ENCODE results near the gene DENND4A.
A peak's percentile ranks its signal among the peaks of the same experiment; 100 is the strongest.

Gene DENND4A

GRCh38 chr15:65833501-65834205, 41.6 kb upstream of the DENND4A start:
- no peaks in the 10 kb centered on the region for H3K9me3 ChIP-seq (ENCODE audit: control insufficient read depth in 1 of 2, low read length in 2 of 2)
- H3K4me1 ChIP-seq (ENCODE audit: control insufficient read depth in 1 of 2, insufficient read depth in 2 of 2, low read length in 2 of 2) = peaks cover 30% of the 10 kb centered on the region in 2 donors
- peak overlapping the region; percentile 88 for H3K27ac ChIP-seq (ENCODE audit: low read depth, low read length)
- H3K27me3 ChIP-seq (ENCODE audit: control insufficient read depth in 1 of 2, insufficient read depth in 2 of 2, low read length in 2 of 2) = no peaks in the 10 kb centered on the region
- peak overlapping the region in 1 of 2 donors; percentile 57 for H3K9ac ChIP-seq (ENCODE audit: low read depth in 1 of 2, low read length in 2 of 2)
- no peaks in the 10 kb centered on the region for H3K36me3 ChIP-seq (ENCODE audit: control insufficient read depth in 1 of 2, insufficient read depth in 2 of 2, low read length in 2 of 2)
- peak overlapping the region in 1 of 2 donors; percentile 54 for H3K4me3 ChIP-seq (ENCODE audit: low read depth in 1 of 2, low read length in 2 of 2)

GRCh38 chr15:65832549-65833364, 40.7 kb upstream of the DENND4A start:
- no peaks in the 10 kb centered on the region for H3K27me3 ChIP-seq (ENCODE audit: control insufficient read depth in 1 of 2, insufficient read depth in 2 of 2, low read length in 2 of 2)
- H3K4me1 ChIP-seq (ENCODE audit: control insufficient read depth in 1 of 2, insufficient read depth in 2 of 2, low read length in 2 of 2) = peaks cover 30% of the 10 kb centered on the region in 2 donors
- no peaks in the 10 kb centered on the region for H3K36me3 ChIP-seq (ENCODE audit: control insufficient read depth in 1 of 2, insufficient read depth in 2 of 2, low read length in 2 of 2)
- H3K27ac ChIP-seq (ENCODE audit: low read depth, low read length) = peak overlapping the region; percentile 88
- H3K9ac ChIP-seq (ENCODE audit: low read depth in 1 of 2, low read length in 2 of 2) = peak overlapping the region; percentile 34 to 57
- no peaks in the 10 kb centered on the region for H3K9me3 ChIP-seq (ENCODE audit: control insufficient read depth in 1 of 2, low read length in 2 of 2)
- peak overlapping the region; percentile 53 to 54 for H3K4me3 ChIP-seq (ENCODE audit: low read depth in 1 of 2, low read length in 2 of 2)

- no peak overlapping the region for H3K27ac ChIP-seq (ENCODE audit: low read depth, low read length)
- H3K27me3 ChIP-seq (ENCODE audit: control insufficient read depth in 1 of 2, insufficient read depth in 2 of 2, low read length in 2 of 2) = no peaks in the 10 kb centered on the region
- H3K36me3 ChIP-seq (ENCODE audit: control insufficient read depth in 1 of 2, insufficient read depth in 2 of 2, low read length in 2 of 2) = no peaks in the 10 kb centered on the region
- H3K4me1 ChIP-seq (ENCODE audit: control insufficient read depth in 1 of 2, insufficient read depth in 2 of 2, low read length in 2 of 2) = peaks cover 26 to 29% of the 10 kb centered on the region in 2 donors
- no peak overlapping the region for H3K9ac ChIP-seq (ENCODE audit: low read depth in 1 of 2, low read length in 2 of 2)
- H3K9me3 ChIP-seq (ENCODE audit: control insufficient read depth in 1 of 2, low read length in 2 of 2) = no peaks in the 10 kb centered on the region
- no peak overlapping the region for H3K4me3 ChIP-seq (ENCODE audit: low read depth in 1 of 2, low read length in 2 of 2)
Observed at GRCh38 chr15:65829130-65829764, 37.2 kb upstream of the DENND4A start.

GRCh38 chr15:65828585-65828984, 36.5 kb upstream of the DENND4A start:
- H3K9ac ChIP-seq (ENCODE audit: low read depth in 1 of 2, low read length in 2 of 2) = no peak overlapping the region
- no peaks in the 10 kb centered on the region for H3K36me3 ChIP-seq (ENCODE audit: control insufficient read depth in 1 of 2, insufficient read depth in 2 of 2, low read length in 2 of 2)
- H3K27ac ChIP-seq (ENCODE audit: low read depth, low read length) = no peak overlapping the region
- H3K4me3 ChIP-seq (ENCODE audit: low read depth in 1 of 2, low read length in 2 of 2) = no peak overlapping the region
- no peaks in the 10 kb centered on the region for H3K27me3 ChIP-seq (ENCODE audit: control insufficient read depth in 1 of 2, insufficient read depth in 2 of 2, low read length in 2 of 2)
- peaks cover 19 to 22% of the 10 kb centered on the region in 2 donors for H3K4me1 ChIP-seq (ENCODE audit: control insufficient read depth in 1 of 2, insufficient read depth in 2 of 2, low read length in 2 of 2)
- H3K9me3 ChIP-seq (ENCODE audit: control insufficient read depth in 1 of 2, low read length in 2 of 2) = no peaks in the 10 kb centered on the region

- H3K27ac ChIP-seq (ENCODE audit: low read depth, low read length) = no peak overlapping the region
- peaks cover 4 to 10% of the 10 kb centered on the region in 2 donors for H3K4me1 ChIP-seq (ENCODE audit: control insufficient read depth in 1 of 2, insufficient read depth in 2 of 2, low read length in 2 of 2)
- no peaks in the 10 kb centered on the region for H3K9me3 ChIP-seq (ENCODE audit: control insufficient read depth in 1 of 2, low read length in 2 of 2)
Observed at GRCh38 chr15:65827065-65827464, 35.0 kb upstream of the DENND4A start.

GRCh38 chr15:65824941-65825544, 33.0 kb upstream of the DENND4A start:
- H3K4me1 ChIP-seq (ENCODE audit: control insufficient read depth in 1 of 2, insufficient read depth in 2 of 2, low read length in 2 of 2) = peaks cover 0 to 4% of the 10 kb centered on the region in 2 donors
- no peaks in the 10 kb centered on the region for H3K27me3 ChIP-seq (ENCODE audit: control insufficient read depth in 1 of 2, insufficient read depth in 2 of 2, low read length in 2 of 2)
- H3K27ac ChIP-seq (ENCODE audit: low read depth, low read length) = no peak overlapping the region
- H3K9me3 ChIP-seq (ENCODE audit: control insufficient read depth in 1 of 2, low read length in 2 of 2) = no peaks in the 10 kb centered on the region
- no peak overlapping the region for H3K9ac ChIP-seq (ENCODE audit: low read depth in 1 of 2, low read length in 2 of 2)
- no peak overlapping the region for H3K4me3 ChIP-seq (ENCODE audit: low read depth in 1 of 2, low read length in 2 of 2)
- H3K36me3 ChIP-seq (ENCODE audit: control insufficient read depth in 1 of 2, insufficient read depth in 2 of 2, low read length in 2 of 2) = no peaks in the 10 kb centered on the region

More at GRCh38 chr15:65827065-65827464, 35.0 kb upstream of the DENND4A start:
- Histone ChIP-seq H3K4me3 (ENCODE audit: low read depth in 1 of 2, low read length in 2 of 2) (no peak overlapping the region), H3K36me3 (ENCODE audit: control insufficient read depth in 1 of 2, insufficient read depth in 2 of 2, low read length in 2 of 2) (no peaks in the 10 kb centered on the region), H3K27me3 (ENCODE audit: control insufficient read depth in 1 of 2, insufficient read depth in 2 of 2, low read length in 2 of 2) (no peaks in the 10 kb centered on the region), H3K9ac (ENCODE audit: low read depth in 1 of 2, low read length in 2 of 2) (no peak overlapping the region)

- Histone ChIP-seq H3K27ac (ENCODE audit: low read depth, low read length) (no peak overlapping the region), H3K27me3 (ENCODE audit: control insufficient read depth in 1 of 2, insufficient read depth in 2 of 2, low read length in 2 of 2) (no peaks in the 10 kb centered on the region), H3K36me3 (ENCODE audit: control insufficient read depth in 1 of 2, insufficient read depth in 2 of 2, low read length in 2 of 2) (no peaks in the 10 kb centered on the region), H3K9me3 (ENCODE audit: control insufficient read depth in 1 of 2, low read length in 2 of 2) (no peaks in the 10 kb centered on the region), H3K4me1 (ENCODE audit: control insufficient read depth in 1 of 2, insufficient read depth in 2 of 2, low read length in 2 of 2) (peaks cover 4 to 9% of the 10 kb centered on the region in 2 donors), H3K4me3 (ENCODE audit: low read depth in 1 of 2, low read length in 2 of 2) (no peak overlapping the region), H3K9ac (ENCODE audit: low read depth in 1 of 2, low read length in 2 of 2) (no peak overlapping the region)
Observed at GRCh38 chr15:65824031-65824743, 32.1 kb upstream of the DENND4A start.

GRCh38 chr15:65822316-65822715, 30.2 kb upstream of the DENND4A start:
- H3K9me3 ChIP-seq (ENCODE audit: control insufficient read depth in 1 of 2, low read length in 2 of 2) = no peaks in the 10 kb centered on the region
- H3K9ac ChIP-seq (ENCODE audit: low read depth in 1 of 2, low read length in 2 of 2) = no peak overlapping the region
- peaks cover 4 to 10% of the 10 kb centered on the region in 2 donors for H3K4me1 ChIP-seq (ENCODE audit: control insufficient read depth in 1 of 2, insufficient read depth in 2 of 2, low read length in 2 of 2)
- no peaks in the 10 kb centered on the region for H3K27me3 ChIP-seq (ENCODE audit: control insufficient read depth in 1 of 2, insufficient read depth in 2 of 2, low read length in 2 of 2)
- H3K36me3 ChIP-seq (ENCODE audit: control insufficient read depth in 1 of 2, insufficient read depth in 2 of 2, low read length in 2 of 2) = no peaks in the 10 kb centered on the region
- H3K4me3 ChIP-seq (ENCODE audit: low read depth in 1 of 2, low read length in 2 of 2) = no peak overlapping the region
- H3K27ac ChIP-seq (ENCODE audit: low read depth, low read length) = no peak overlapping the region

- Histone ChIP-seq H3K36me3 (ENCODE audit: control insufficient read depth in 1 of 2, insufficient read depth in 2 of 2, low read length in 2 of 2) (no peaks in the 10 kb centered on the region), H3K27ac (ENCODE audit: low read depth, low read length) (no peak overlapping the region), H3K9ac (ENCODE audit: low read depth in 1 of 2, low read length in 2 of 2) (no peak overlapping the region), H3K4me1 (ENCODE audit: control insufficient read depth in 1 of 2, insufficient read depth in 2 of 2, low read length in 2 of 2) (peaks cover 4 to 10% of the 10 kb centered on the region in 2 donors), H3K27me3 (ENCODE audit: control insufficient read depth in 1 of 2, insufficient read depth in 2 of 2, low read length in 2 of 2) (no peaks in the 10 kb centered on the region), H3K4me3 (ENCODE audit: low read depth in 1 of 2, low read length in 2 of 2) (no peak overlapping the region), H3K9me3 (ENCODE audit: control insufficient read depth in 1 of 2, low read length in 2 of 2) (no peaks in the 10 kb centered on the region)
Observed at GRCh38 chr15:65821070-65821469, 29.0 kb upstream of the DENND4A start.
